Ishikawa (cell line): ENCODE results near the gene APOL5.

Source experiments
- CEBPB ChIP-seq: IDR thresholded peaks from 2 replicates; pipeline ENCODE4 v1.6.1; 2012
- CREB1 ChIP-seq: IDR thresholded peaks from 2 replicates; pipeline ENCODE4 v1.6.1; 2012; ENCODE audit warnings: low read depth
- EGR1 ChIP-seq: IDR thresholded peaks from 2 replicates; pipeline ENCODE4 v1.6.1; 2012
- EP300 ChIP-seq: IDR thresholded peaks from 2 replicates; pipeline ENCODE4 v1.6.1; 2012; ENCODE audit warnings: borderline replicate concordance
- FOXM1 ChIP-seq: IDR thresholded peaks from 2 replicates; pipeline ENCODE4 v1.6.1; 2012; ENCODE audit warnings: low read depth, borderline replicate concordance
- MAX ChIP-seq: IDR thresholded peaks from 2 replicates; pipeline ENCODE4 v1.6.1; 2012
- NFIC ChIP-seq: IDR thresholded peaks from 2 replicates; pipeline ENCODE4 v1.6.1; 2012
- RAD21 ChIP-seq: IDR thresholded peaks from 2 replicates; pipeline ENCODE4 v1.6.1; 2012; ENCODE audit warnings: low read depth
- REST ChIP-seq: IDR thresholded peaks from 2 replicates; pipeline ENCODE4 v1.6.1; 2012; ENCODE audit warnings: low read depth, mild to moderate bottlenecking
- TAF1 ChIP-seq: IDR thresholded peaks from 2 replicates; pipeline ENCODE4 v1.6.1; 2012; ENCODE audit warnings: low read depth, mild to moderate bottlenecking
- TCF12 ChIP-seq: IDR thresholded peaks from 2 replicates; pipeline ENCODE4 v1.6.1; 2012; ENCODE audit warnings: low read depth
- TEAD4 ChIP-seq: IDR thresholded peaks from 2 replicates; pipeline ENCODE4 v1.6.1; 2012
- YY1 ChIP-seq: IDR thresholded peaks from 2 replicates; pipeline ENCODE4 v1.6.1; 2012; ENCODE audit warnings: low read depth
- TF ChIP-seq, protein P1 (sequence below): IDR thresholded peaks from 2 replicates; pipeline ENCODE4 v1.6.1; 2012

GRCh38 chr22:35752863-35753189 is 35.2 kb downstream of the APOL5 start:
- no peak for TF ChIP-seq NFIC
- TF ChIP-seq TAF1 = no peak
- TF ChIP-seq CEBPB = no peak
- no peak for TF ChIP-seq CREB1
- no peak for TF ChIP-seq EGR1
- TF ChIP-seq RAD21 = no peak
- no peak for TF ChIP-seq EP300
- TF ChIP-seq, protein P1, sequence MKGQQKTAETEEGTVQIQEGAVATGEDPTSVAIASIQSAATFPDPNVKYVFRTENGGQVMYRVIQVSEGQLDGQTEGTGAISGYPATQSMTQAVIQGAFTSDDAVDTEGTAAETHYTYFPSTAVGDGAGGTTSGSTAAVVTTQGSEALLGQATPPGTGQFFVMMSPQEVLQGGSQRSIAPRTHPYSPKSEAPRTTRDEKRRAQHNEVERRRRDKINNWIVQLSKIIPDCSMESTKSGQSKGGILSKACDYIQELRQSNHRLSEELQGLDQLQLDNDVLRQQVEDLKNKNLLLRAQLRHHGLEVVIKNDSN = no peak
- TF ChIP-seq TEAD4 = no peak
- no peak for TF ChIP-seq FOXM1
- no peak for TF ChIP-seq MAX
- no peak for TF ChIP-seq TCF12
- no peak for TF ChIP-seq YY1
- no peak for TF ChIP-seq REST
